Breast epithelium (tissue), 3 donors: ENCODE data around the gene BEND5.

Source experiments
- POLR2A ChIP-seq: fragments of 450-650 bp; IDR thresholded peaks from one replicate; pipeline ENCODE4 v1.6.1; 2016; ENCODE audit warnings: antibody characterized with exemption, mild to moderate bottlenecking, moderate library complexity
- POLR2AphosphoS5 ChIP-seq, 3 donors: sonication (generic); formaldehyde crosslinking; IDR thresholded peaks; one replicate each; pipeline ENCODE4 v1.6.1; 2017; ENCODE audit warnings: antibody characterized with exemption in 3 of 3
- TF ChIP-seq, protein P1 (sequence below), 3 donors: fragments of 450-650 bp; IDR thresholded peaks; one replicate each; pipeline ENCODE4 v1.5.1; 2016 to 2017; ENCODE audit warnings: antibody characterized with exemption in 3 of 3, mild to moderate bottlenecking in 3 of 3, moderate library complexity in 3 of 3

DNA sequence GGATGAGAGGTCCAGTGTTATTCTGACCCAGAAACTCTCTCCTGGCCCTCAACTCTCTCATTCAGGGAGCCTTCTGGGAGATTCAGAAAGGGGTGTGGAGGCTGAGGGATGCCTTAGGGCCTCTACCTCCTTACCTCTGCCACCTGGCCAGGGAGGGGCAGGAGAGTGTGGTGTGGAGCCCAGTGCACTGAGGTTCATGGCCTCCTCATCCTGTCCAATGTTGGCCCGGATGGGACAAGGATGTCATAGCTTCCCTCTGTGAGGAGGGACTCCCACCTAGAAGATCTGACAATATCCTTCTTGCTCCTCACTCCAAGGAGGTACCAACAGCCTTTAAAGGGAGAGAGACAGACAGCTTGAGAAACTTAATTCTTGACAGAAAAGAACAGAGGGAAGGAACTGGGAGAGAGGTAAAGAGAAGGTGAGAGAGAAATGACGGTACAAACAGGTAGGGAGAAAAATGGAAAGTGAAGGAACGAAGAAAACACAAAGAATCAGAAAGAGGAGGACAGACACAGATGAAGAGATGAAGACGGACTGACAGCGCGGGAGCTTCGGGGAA is 779 bp downstream of the BEND5 start:
- TF ChIP-seq, protein P1, sequence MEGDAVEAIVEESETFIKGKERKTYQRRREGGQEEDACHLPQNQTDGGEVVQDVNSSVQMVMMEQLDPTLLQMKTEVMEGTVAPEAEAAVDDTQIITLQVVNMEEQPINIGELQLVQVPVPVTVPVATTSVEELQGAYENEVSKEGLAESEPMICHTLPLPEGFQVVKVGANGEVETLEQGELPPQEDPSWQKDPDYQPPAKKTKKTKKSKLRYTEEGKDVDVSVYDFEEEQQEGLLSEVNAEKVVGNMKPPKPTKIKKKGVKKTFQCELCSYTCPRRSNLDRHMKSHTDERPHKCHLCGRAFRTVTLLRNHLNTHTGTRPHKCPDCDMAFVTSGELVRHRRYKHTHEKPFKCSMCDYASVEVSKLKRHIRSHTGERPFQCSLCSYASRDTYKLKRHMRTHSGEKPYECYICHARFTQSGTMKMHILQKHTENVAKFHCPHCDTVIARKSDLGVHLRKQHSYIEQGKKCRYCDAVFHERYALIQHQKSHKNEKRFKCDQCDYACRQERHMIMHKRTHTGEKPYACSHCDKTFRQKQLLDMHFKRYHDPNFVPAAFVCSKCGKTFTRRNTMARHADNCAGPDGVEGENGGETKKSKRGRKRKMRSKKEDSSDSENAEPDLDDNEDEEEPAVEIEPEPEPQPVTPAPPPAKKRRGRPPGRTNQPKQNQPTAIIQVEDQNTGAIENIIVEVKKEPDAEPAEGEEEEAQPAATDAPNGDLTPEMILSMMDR (IDR thresholded peaks at IDR 0.05), result no peak
- TF ChIP-seq POLR2A (no peak), POLR2AphosphoS5 (IDR thresholded peaks at IDR 0.05) (no peak)
